Hematopoietic multipotent progenitor cell treated with erythropoietin and hydrocortisone succinate and interleukin-3 and kit ligand, for 15 days (in vitro differentiated cells): Measurements from ENCODE around the gene COG8.
"Not testable (repeated sequence)": the region's sequence is repeated elsewhere in the genome, so short reads cannot be mapped to it uniquely, and the experiment has no call there.

Experiments used
- DNase-seq: peaks from one replicate; pipeline ENCODE4 v3.0.0-alpha.2; 2015; ENCODE audit warnings: low spot score

COG8 gene

GRCh38 chr16:69319381-69319780 lies 20.0 kb downstream of the COG8 start:
- DNase-seq: no peak

- no peak for DNase-seq
Measured at GRCh38 chr16:69318911-69319289, 20.5 kb downstream of the COG8 start.

GRCh38 chr16:69318177-69318910 lies 21.0 kb downstream of the COG8 start:
- DNase-seq: no peak

GRCh38 chr16:69316595-69317034 lies 22.7 kb downstream of the COG8 start:
- no peak for DNase-seq

- no peak for DNase-seq
Measured at GRCh38 chr16:69315486-69316311, 23.7 kb downstream of the COG8 start.

- no peak for DNase-seq
Measured at GRCh38 chr16:69314534-69314933, 24.8 kb downstream of the COG8 start.

GRCh38 chr16:69313469-69313868 lies 25.9 kb downstream of the COG8 start:
- DNase-seq: no peak

GRCh38 chr16:69311533-69312387 lies 27.6 kb downstream of the COG8 start:
- peak; percentile 43 for DNase-seq

GRCh38 chr16:69310653-69311532 lies 28.5 kb downstream of the COG8 start, which contains the start of gene VPS4A:
Gene VPS4A (plus strand): TSS chr16:69311350. CDS start chr16:69311512, 162 bp downstream.
- DNase-seq: peak; percentile 97

- DNase-seq: no peak
Measured at GRCh38 chr16:69309316-69309715, 30.0 kb downstream of the COG8 start.

GRCh38 chr16:69307856-69308255 lies 31.5 kb downstream of the COG8 start:
- DNase-seq: no peak

GRCh38 chr16:69307091-69307490 lies 32.3 kb downstream of the COG8 start:
- DNase-seq: no peak

- no peak for DNase-seq
Measured at GRCh38 chr16:69306031-69306430, 33.3 kb downstream of the COG8 start.

- DNase-seq: no peak
Measured at GRCh38 chr16:69302301-69302700, 37.1 kb downstream of the COG8 start.

- no peak for DNase-seq
Measured at GRCh38 chr16:69301861-69302260, 37.5 kb downstream of the COG8 start.

GRCh38 chr16:69301187-69301586 lies 38.2 kb downstream of the COG8 start:
- no peak for DNase-seq

GRCh38 chr16:69298261-69298660 lies 41.1 kb downstream of the COG8 start:
- no peak for DNase-seq

GRCh38 chr16:69296771-69297170 lies 42.6 kb downstream of the COG8 start:
- not testable (repeated sequence) for DNase-seq

GRCh38 chr16:69294051-69294450 lies 45.3 kb downstream of the COG8 start:
- no peak for DNase-seq

- DNase-seq: no peak
Measured at GRCh38 chr16:69293401-69293800, 46.0 kb downstream of the COG8 start.

- not testable (repeated sequence) for DNase-seq
Measured at GRCh38 chr16:69291657-69292056, 47.7 kb downstream of the COG8 start.
